Mucosa of descending colon (tissue), 3 donors: ENCODE measurements around the gene MED1. TPM values are rescaled to one million over a fixed set of nuclear protein-coding genes. Genes with fewer than 3 reads are reported as not detected.

Experiments used
- ATAC-seq: fragments of 200-7000 bp; cut with Tn5 transposase; one replicate; pipeline ENCODE4 v1.9.1; 2020; ENCODE audit warnings: mild to moderate bottlenecking, moderate library complexity
- DNase-seq, 3 donors: peaks; one replicate each; pipeline ENCODE4 v3.0.0-alpha.2; 2020
- H3K36me3 ChIP-seq: fragments of 200-600 bp; one replicate; pipeline ENCODE4 v1.8.0; 2021; ENCODE audit warnings: low read depth, mild to moderate bottlenecking
- H3K4me1 ChIP-seq: fragments of 200-600 bp; one replicate; pipeline ENCODE4 v1.8.0; 2021; ENCODE audit warnings: low read depth, mild to moderate bottlenecking
- H3K4me3 ChIP-seq: fragments of 200-600 bp; one replicate; pipeline ENCODE4 v1.8.0; 2021; ENCODE audit warnings: mild to moderate bottlenecking
- H3K9me3 ChIP-seq: fragments of 200-600 bp; one replicate; pipeline ENCODE4 v1.8.0; 2021; ENCODE audit warnings: mild to moderate bottlenecking
- intact Hi-C, 2 donors: fragments of 100-400 bp; cut with DNase I in 1 of 2; cut with micrococcal nuclease in 1 of 2; formaldehyde crosslinking; loops; one replicate each; pipeline versions ENCODE4 v1.11.0 to v1.11.1; 2022; cut with DNase I, micrococcal nuclease
- total RNA-seq, 3 donors: library from RNA; stranded (reverse); fragmentation: NEBNext Ultra II Directional in 2 of 3; extraction: Animal tissue kit (Norgen Biotek cat#: 25700) in 2 of 3; gene quantifications; one replicate each; pipeline versions ENCODE4 v1.2.1 to v1.2.4, GENCODE V29; 2021 to 2023
- TF ChIP-seq, protein P1 (sequence below): fragments of 200-600 bp; IDR thresholded peaks from one replicate; pipeline ENCODE4 v1.8.0; 2022; ENCODE audit warnings: antibody characterized with exemption, mild to moderate bottlenecking
- donor health status: DM: no; HTN: no; CAD: no; lungs with moderate emphysema.
- donor health status: DM: no; HTN: no; CAD: no.
- donor health status: DM: no; HTN: yes; CAD: no.

The MED1 gene
- total RNA-seq, 3 donors from 2014 or later: 23.8 to 36.4 (median 27.6) TPM

- Histone ChIP-seq H3K4me1 (peaks cover 17% of the 10 kb centered on the region), H3K36me3 (no peaks in the 10 kb centered on the region), H3K4me3 (peak within 1 kb of the TSS; percentile 86), H3K9me3 (no peaks in the 10 kb centered on the region)
- ATAC-seq (peak; percentile 93), DNase-seq (peak; percentile 95 to 98 (median 98))
- intact Hi-C loops: loop anchor here in 1 of 2 donors (10.0 kb wide), 1 partner anchor 117 kb away; no protein-coding TSS in a partner anchor
- TF ChIP-seq, protein P1, sequence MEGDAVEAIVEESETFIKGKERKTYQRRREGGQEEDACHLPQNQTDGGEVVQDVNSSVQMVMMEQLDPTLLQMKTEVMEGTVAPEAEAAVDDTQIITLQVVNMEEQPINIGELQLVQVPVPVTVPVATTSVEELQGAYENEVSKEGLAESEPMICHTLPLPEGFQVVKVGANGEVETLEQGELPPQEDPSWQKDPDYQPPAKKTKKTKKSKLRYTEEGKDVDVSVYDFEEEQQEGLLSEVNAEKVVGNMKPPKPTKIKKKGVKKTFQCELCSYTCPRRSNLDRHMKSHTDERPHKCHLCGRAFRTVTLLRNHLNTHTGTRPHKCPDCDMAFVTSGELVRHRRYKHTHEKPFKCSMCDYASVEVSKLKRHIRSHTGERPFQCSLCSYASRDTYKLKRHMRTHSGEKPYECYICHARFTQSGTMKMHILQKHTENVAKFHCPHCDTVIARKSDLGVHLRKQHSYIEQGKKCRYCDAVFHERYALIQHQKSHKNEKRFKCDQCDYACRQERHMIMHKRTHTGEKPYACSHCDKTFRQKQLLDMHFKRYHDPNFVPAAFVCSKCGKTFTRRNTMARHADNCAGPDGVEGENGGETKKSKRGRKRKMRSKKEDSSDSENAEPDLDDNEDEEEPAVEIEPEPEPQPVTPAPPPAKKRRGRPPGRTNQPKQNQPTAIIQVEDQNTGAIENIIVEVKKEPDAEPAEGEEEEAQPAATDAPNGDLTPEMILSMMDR: no peak
Measured at GRCh38 chr17:39401412-39402243, 49.4 kb downstream of the MED1 start, which contains the start of gene FBXL20. Gene FBXL20, minus strand, starts transcription at chr17:39401626. Its CDS starts 224 bp downstream, at chr17:39401402.

- TF ChIP-seq, protein P1: no peak
- ATAC-seq (peak; percentile 11), DNase-seq (peak in 2 of 3 donors; percentile 21 to 64)
- Histone ChIP-seq H3K9me3 (no peaks in the 10 kb centered on the region), H3K4me3 (peak overlapping the region; percentile 86), H3K36me3 (no peaks in the 10 kb centered on the region), H3K4me1 (peaks cover 17% of the 10 kb centered on the region)
- intact Hi-C loops: loop anchor here in 1 of 2 donors (10.0 kb wide), 1 partner anchor 116 kb away; no protein-coding TSS in a partner anchor
Measured at GRCh38 chr17:39400547-39401411, 50.3 kb downstream of the MED1 start.

GRCh38 chr17:39399791-39400190, 51.3 kb downstream of the MED1 start:
- no peak overlapping the region for H3K4me3 ChIP-seq
- peaks cover 17% of the 10 kb centered on the region for H3K4me1 ChIP-seq
- TF ChIP-seq, protein P1: no peak
- no peak for ATAC-seq
- no peaks in the 10 kb centered on the region for H3K36me3 ChIP-seq
- H3K9me3 ChIP-seq: no peaks in the 10 kb centered on the region
- intact Hi-C loops: loop anchor here in 1 of 2 donors (10.0 kb wide), 1 partner anchor 115 kb away; no protein-coding TSS in a partner anchor
- no peak for DNase-seq

DNA sequence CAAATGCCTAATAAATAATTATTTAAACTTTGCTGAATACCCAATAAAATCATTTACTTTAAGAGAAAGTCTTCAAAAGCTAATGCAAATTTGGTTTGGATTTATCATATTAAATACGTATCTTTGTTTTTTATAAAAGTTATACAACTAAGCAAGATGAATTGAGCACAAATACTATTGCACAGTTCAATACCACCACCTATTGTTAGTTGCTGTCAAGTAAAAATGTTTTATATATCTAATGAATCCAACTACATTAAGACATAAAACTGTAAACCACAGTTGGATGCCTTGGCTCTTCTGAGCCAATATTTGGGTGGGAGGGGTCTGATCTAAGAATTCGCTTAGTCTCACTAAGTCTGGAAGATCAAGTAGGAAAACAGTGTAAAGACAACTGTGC, 57.3 kb downstream of the MED1 start:
- intact Hi-C loops: no loop called here
- Histone ChIP-seq H3K9me3 (no peaks in the 10 kb centered on the region), H3K4me3 (no peak overlapping the region), H3K36me3 (no peaks in the 10 kb centered on the region), H3K4me1 (peaks cover under 1% of the 10 kb centered on the region)
- ATAC-seq (no peak), DNase-seq (no peak)
- TF ChIP-seq, protein P1: no peak

DNA sequence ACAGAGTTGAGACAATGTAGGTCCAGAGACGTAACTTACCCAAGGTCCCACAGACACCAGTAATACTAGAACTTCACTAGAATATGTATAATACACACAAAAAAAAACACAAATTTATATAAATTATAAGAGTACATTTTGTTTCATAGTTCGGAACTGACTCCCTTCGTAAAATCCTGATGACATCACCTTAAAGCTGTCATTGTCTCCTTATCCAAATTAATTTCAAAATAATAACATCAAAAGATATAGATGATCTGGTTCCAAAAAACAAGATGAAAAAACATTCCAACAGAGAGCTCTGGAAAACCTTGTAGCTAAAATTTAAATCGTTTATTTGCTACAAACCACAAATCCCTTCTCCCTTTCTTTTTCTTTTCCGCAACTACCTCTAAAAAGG, 59.6 kb downstream of the MED1 start:
- TF ChIP-seq, protein P1: no peak

More for the DNA sequence above, 59.6 kb downstream of the MED1 start:
- no peaks in the 10 kb centered on the region for H3K9me3 ChIP-seq
- intact Hi-C loops: no loop called here
- H3K4me3 ChIP-seq: no peak overlapping the region
- ATAC-seq (no peak), DNase-seq (no peak)
- H3K4me1 ChIP-seq: no peaks in the 10 kb centered on the region
- H3K36me3 ChIP-seq: no peaks in the 10 kb centered on the region
